Stimulated activated CD4-positive, alpha-beta T cell treated with anti-CD3 and anti-CD28 coated beads, Interleukin-4, amount 100 ng/mL, for 1 hour (primary cell): Measurements from ENCODE around the gene SUPT4H1.

Experiments used
- DNase-seq: peaks from one replicate; pipeline ENCODE4 v3.0.0-alpha.2; 2020

Gene SUPT4H1

GRCh38 chr17:58380207-58381123 lies 28.5 kb upstream of the SUPT4H1 start:
- DNase-seq: no peak

GRCh38 chr17:58379511-58379824 lies 27.5 kb upstream of the SUPT4H1 start:
- no peak for DNase-seq

GRCh38 chr17:58378733-58379510 lies 26.9 kb upstream of the SUPT4H1 start:
- DNase-seq: no peak

- no peak for DNase-seq
Observed at GRCh38 chr17:58377661-58378060, 25.7 kb upstream of the SUPT4H1 start.

GRCh38 chr17:58377093-58377601 lies 25.1 kb upstream of the SUPT4H1 start:
- DNase-seq: no peak

GRCh38 chr17:58376472-58377000 lies 24.5 kb upstream of the SUPT4H1 start:
- no peak for DNase-seq

GRCh38 chr17:58375811-58376210 lies 23.8 kb upstream of the SUPT4H1 start:
- DNase-seq: no peak

GRCh38 chr17:58375256-58375655 lies 23.3 kb upstream of the SUPT4H1 start:
- DNase-seq: no peak

GRCh38 chr17:58373923-58374322 lies 21.9 kb upstream of the SUPT4H1 start:
- DNase-seq: no peak

GRCh38 chr17:58373003-58373402 lies 21.0 kb upstream of the SUPT4H1 start:
- DNase-seq: no peak

GRCh38 chr17:58371300-58371950 lies 19.4 kb upstream of the SUPT4H1 start:
- no peak for DNase-seq

GRCh38 chr17:58370716-58371115 lies 18.7 kb upstream of the SUPT4H1 start:
- no peak for DNase-seq

- DNase-seq: no peak
Observed at GRCh38 chr17:58370309-58370708, 18.3 kb upstream of the SUPT4H1 start.

GRCh38 chr17:58369214-58370031 lies 17.4 kb upstream of the SUPT4H1 start:
- no peak for DNase-seq

GRCh38 chr17:58368860-58369213 lies 16.8 kb upstream of the SUPT4H1 start:
- DNase-seq: no peak

- DNase-seq: no peak
Observed at GRCh38 chr17:58367461-58367860, 15.5 kb upstream of the SUPT4H1 start.

GRCh38 chr17:58365980-58366595 lies 14.1 kb upstream of the SUPT4H1 start:
- DNase-seq: no peak

GRCh38 chr17:58365185-58365979 lies 13.4 kb upstream of the SUPT4H1 start:
- DNase-seq: no peak

- no peak for DNase-seq
Observed at GRCh38 chr17:58364270-58364942, 12.4 kb upstream of the SUPT4H1 start.

GRCh38 chr17:58363457-58364185 lies 11.6 kb upstream of the SUPT4H1 start:
- DNase-seq: no peak
